ENCODE data around the gene SLCO2A1.
"Not testable (repeated sequence)": the region's sequence is repeated elsewhere in the genome, so short reads cannot be mapped to it uniquely, and the experiment has no call there.

SLCO2A1 gene

GRCh38 chr3:134029734-134030378 is at the start of gene SLCO2A1:
TSS of gene SLCO2A1 (minus strand) at chr3:134029925. CDS start at chr3:134029802, 123 bp downstream.
- DNase-seq: peak; percentile 57

- no peak for DNase-seq
Measured at GRCh38 chr3:134079111-134079547, 49.4 kb upstream of the SLCO2A1 start.

- DNase-seq: no peak
Measured at GRCh38 chr3:134078169-134078831, 48.6 kb upstream of the SLCO2A1 start.

- DNase-seq: no peak
Measured at GRCh38 chr3:134077649-134078161, 48.0 kb upstream of the SLCO2A1 start.

- no peak for DNase-seq
Measured at GRCh38 chr3:134076851-134077250, 47.1 kb upstream of the SLCO2A1 start.

- DNase-seq: no peak
Measured at GRCh38 chr3:134075846-134076245, 46.1 kb upstream of the SLCO2A1 start.

GRCh38 chr3:134075568-134075825 is 45.8 kb upstream of the SLCO2A1 start:
- DNase-seq: no peak

GRCh38 chr3:134074790-134075567 is 45.3 kb upstream of the SLCO2A1 start:
- no peak for DNase-seq

GRCh38 chr3:134074001-134074789 is 44.5 kb upstream of the SLCO2A1 start:
- no peak for DNase-seq

GRCh38 chr3:134073583-134073945 is 43.8 kb upstream of the SLCO2A1 start:
- no peak for DNase-seq

GRCh38 chr3:134072881-134073582 is 43.3 kb upstream of the SLCO2A1 start:
- DNase-seq: no peak

GRCh38 chr3:134070281-134070680 is 40.6 kb upstream of the SLCO2A1 start:
- DNase-seq: not testable (repeated sequence)

- DNase-seq: no peak
Measured at GRCh38 chr3:134068429-134068828, 38.7 kb upstream of the SLCO2A1 start.

- no peak for DNase-seq
Measured at GRCh38 chr3:134067531-134068161, 37.9 kb upstream of the SLCO2A1 start.

- no peak for DNase-seq
Measured at GRCh38 chr3:134066651-134067530, 37.2 kb upstream of the SLCO2A1 start.

- DNase-seq: no peak
Measured at GRCh38 chr3:134066158-134066541, 36.4 kb upstream of the SLCO2A1 start.

GRCh38 chr3:134065252-134066157 is 35.8 kb upstream of the SLCO2A1 start:
- no peak for DNase-seq

- DNase-seq: no peak
Measured at GRCh38 chr3:134064081-134064480, 34.4 kb upstream of the SLCO2A1 start.

- no peak for DNase-seq
Measured at GRCh38 chr3:134061401-134061800, 31.7 kb upstream of the SLCO2A1 start.
